Suprapubic skin (tissue), 3 donors: Measurements from ENCODE around the gene IMMP2L.

Experiments
- CTCF ChIP-seq, 2 donors: fragments of 200-600 bp in 1 of 2; fragments of 450-650 bp in 1 of 2; sonication (generic) in 1 of 2; IDR thresholded peaks; one replicate each; pipeline ENCODE4 v1.5.1; 2016 to 2019; ENCODE audit warnings: antibody characterized with exemption in 2 of 2, mild to moderate bottlenecking in 1 of 2, moderate library complexity in 1 of 2
- POLR2AphosphoS5 ChIP-seq, 3 donors: sonication (generic); formaldehyde crosslinking; IDR thresholded peaks; one replicate each; pipeline ENCODE4 v1.6.1; 2017; ENCODE audit warnings: antibody characterized with exemption in 3 of 3

DNA sequence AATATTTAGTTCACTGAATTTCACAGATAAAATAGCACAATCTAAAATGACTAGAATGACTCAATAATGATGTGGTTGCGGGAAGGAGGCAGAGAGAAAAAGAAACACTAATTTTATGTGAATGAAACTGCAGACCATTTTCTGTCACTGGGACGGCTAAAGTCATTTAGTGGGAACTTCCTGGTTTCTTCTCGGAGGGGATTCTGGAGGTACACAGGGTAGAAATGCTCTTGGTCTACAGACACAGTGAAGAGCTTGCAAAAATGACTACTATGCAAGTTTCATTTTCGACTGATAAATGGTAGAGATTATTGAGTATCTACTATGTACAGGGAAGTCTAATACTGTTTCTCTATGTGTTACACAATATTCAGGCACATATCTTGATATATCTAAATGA is 534.9 kb downstream of the IMMP2L start:
- TF ChIP-seq POLR2AphosphoS5 (IDR thresholded peaks at IDR 0.05) = no peak
- no peak for TF ChIP-seq CTCF (IDR thresholded peaks at IDR 0.05)
